LNCAP (cell line): ENCODE measurements around the gene SORBS2.

ENCODE experiments used
- CTCF ChIP-seq: fragments of 450-650 bp; IDR thresholded peaks from 2 replicates; pipeline ENCODE4 v1.5.1; 2017; ENCODE audit warnings: mild to moderate bottlenecking

The SORBS2 gene

DNA sequence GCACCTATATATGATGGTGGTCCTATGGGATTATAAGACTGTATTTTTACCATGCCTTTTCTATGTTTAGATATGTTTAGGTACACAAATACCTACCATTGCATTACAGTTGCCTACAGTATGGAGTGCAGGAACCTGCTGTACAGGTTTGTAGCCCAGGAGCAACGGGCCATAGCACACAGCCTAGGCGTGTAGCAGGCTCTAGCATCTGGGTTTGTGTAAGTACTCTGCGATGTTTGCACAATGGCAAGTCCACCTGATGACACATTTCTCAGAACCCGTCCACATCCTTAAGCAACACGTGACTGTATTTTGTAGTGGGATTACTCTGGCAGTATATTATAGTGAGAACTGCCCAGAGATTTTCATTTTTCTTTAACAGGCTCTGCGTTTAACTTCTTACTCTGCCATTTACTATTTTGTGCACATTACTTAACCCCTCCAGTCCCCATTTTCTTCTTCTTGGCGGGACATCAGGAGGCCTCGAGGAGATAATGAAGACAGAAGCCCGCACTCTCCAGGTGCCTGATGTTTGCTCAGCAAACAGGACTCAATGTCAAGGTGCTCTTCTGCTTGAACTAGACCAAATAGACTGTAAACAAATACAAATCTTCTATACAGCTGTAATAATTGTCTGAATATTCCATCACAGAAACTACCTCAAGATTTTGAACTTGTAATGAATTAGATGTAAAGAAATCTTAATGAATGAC is 174.7 kb downstream of the SORBS2 start:
- TF ChIP-seq CTCF, result no peak

DNA sequence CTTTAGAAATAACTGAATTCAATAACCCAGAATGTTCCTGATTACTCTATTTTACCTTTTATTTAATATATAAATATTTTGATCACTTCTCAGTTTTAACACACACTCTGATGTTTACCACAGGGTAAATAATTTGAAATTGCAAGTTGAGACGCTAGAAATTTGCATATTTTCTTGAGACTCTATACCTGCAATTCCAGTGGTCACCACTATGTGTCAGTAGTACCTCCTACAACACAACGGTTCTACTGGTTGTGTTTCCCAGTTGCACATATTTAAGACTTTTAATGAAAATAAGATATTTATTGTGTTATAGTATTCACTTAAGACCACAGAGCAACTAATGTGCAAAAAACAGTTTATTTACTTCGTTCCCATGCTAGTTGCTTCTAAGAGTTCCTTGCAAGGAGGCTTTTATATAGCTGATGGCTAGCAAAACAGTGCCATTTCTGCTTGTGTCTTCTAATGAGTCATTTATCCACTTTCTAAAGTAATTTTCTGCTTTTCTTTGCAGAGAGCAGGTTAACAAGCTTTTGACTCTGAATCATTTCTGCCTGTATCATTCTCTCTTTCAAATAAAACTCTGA is 177.8 kb downstream of the SORBS2 start:
- TF ChIP-seq CTCF, result peak; percentile 70

DNA sequence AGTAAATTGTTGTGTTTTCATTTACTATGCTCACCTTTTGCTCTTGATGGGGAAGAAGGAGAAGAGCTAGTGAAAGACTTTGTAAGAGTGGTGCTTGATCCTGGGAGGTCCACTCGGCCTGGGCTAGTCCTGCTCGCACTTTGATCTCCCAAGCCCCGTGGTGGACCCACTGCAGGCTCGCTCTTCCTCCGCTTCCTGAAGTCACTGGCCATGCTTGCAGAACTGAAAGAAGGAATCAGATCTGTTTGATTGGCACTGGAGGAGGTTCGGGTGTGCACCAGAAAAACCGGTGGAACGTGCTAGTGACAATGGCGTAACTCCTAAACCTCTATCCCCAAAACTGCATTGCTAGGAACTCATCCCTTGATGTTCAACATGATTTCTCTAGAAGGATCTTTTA is 185.2 kb downstream of the SORBS2 start:
- TF ChIP-seq CTCF, result no peak

- no peak for TF ChIP-seq CTCF
These were observed 186.5 kb downstream of the SORBS2 start for GRCh38 chr4:185625503-185625902.

DNA sequence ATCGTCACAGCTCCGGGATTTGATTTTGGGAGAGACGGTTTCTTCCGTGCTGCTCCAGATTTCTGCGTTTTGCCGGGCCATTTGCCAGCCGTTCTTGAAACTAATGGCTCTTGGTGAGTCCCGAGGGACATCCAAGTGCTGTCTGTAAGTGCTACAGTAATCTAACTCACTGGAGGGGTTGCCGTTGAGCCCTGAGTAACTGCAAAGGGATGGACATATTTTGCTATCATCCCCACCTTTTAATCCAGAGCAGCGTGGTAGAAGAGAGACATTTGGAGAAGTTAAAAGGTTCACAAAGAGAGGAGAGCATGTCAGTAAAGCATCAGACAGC is 187.8 kb downstream of the SORBS2 start:
- no peak for TF ChIP-seq CTCF

DNA sequence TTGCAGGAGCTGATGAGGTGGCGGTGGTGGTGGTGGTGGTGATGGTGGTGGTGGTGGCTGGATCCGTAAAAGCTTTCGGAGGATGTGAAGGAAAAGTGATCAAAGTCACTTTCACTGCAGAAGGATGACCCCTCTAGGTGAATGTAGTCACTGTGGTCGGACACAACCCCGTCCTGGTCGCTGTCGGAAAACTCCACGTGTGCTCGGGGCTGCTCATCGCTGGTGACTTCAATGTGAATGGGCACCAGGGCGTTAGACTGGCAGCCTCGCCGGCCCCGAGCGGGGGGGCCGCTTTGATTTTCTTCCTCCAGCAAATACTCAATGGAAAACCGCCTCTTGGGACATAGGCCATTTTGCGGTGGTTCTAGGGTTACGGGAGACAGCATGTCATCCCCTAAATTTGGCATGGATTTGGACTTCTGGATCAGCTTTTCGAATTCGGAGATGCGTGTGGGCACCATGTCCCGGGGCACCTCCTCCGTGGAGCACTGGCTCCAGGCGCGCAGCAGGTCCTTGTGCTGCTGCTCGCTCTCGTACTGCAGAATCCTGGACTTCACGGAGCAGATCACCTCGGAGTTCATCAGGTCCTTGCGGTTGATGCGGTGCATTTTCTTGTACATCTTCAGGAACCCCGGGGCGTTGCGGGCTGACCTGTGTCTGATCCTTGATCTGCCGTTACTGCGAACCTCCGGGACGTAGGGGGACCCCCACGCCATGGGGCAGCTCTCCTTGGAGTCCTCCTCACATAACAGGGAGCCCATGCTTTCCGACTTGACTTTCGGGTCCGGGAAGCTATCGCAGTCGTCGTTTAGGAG is 188.3 kb downstream of the SORBS2 start:
- TF ChIP-seq CTCF, result no peak

DNA sequence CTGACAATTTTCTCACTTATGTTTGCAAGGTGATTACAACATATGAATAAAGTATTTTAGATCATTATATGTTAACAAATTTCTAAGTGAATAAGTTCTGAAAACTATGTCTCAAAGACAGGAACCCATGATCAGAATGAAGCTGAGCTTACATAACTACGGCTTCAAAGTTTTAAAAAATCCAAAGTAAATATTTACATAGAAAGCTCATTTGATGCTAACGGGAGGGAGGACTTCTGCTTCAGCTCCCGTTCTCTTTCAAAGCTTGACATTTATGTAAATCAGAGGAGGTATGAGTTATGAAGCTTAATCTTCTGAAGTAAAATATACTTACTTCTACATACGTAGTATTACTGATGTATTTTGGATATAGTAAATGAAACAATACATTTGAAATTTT is 203.8 kb downstream of the SORBS2 start:
- TF ChIP-seq CTCF, result no peak
